Tongue (tissue), 2 donors: ENCODE measurements around the gene ATRNL1. TPM values are rescaled to one million over a fixed set of nuclear protein-coding genes. Genes with fewer than 3 reads are reported as not detected.

Experiments used
- DNase-seq: peaks from one replicate; pipeline ENCODE4 v3.0.0-alpha.2; 2015
- total RNA-seq: library from RNA; depleted of rRNA; stranded (reverse); fragments of >200 nt; gene quantifications from one replicate; pipeline ENCODE4 v1.2.3, GENCODE V29; 2014

ATRNL1 gene
- total RNA-seq, 1 donor from 2014 or later: 11.7 TPM

DNA sequence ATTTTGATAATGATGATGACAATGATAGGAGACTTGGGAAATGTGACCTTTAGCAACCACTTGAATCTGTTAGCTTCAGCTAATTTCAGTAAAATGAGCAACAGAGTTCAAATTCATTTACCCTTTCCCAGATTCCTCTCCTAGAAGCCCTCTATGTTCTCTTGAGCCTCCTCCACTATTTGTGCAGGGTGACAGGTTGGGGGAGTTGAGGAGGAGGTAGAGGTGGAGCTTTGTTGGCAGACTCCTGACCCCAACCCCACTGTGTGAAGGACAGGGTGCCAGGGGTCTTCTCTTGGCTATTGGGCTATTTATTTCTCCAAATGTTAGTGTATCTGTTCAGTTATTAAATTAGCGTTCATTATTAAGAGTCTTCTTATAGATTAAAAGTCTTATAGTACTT is 757.5 kb downstream of the ATRNL1 start:
- no peak for DNase-seq

DNA sequence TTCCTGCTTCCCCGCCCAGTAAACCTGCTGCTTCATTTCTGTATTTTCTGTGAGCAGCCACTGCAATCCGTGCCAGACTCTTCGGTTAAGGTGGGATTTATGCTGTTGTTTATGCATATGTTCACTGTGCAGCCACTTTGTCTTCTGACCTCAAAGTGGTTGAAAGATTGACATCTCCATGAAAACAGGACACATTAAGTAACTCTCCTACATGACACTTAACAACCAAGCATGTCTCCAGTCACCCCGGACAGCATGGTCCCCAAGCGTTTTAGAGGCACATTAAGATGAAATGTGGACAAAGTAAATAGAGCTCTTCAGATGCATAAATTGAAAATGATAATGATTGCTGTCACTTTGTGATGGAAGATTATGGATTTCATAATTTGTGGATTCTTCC is 758.5 kb downstream of the ATRNL1 start:
- DNase-seq: no peak

DNA sequence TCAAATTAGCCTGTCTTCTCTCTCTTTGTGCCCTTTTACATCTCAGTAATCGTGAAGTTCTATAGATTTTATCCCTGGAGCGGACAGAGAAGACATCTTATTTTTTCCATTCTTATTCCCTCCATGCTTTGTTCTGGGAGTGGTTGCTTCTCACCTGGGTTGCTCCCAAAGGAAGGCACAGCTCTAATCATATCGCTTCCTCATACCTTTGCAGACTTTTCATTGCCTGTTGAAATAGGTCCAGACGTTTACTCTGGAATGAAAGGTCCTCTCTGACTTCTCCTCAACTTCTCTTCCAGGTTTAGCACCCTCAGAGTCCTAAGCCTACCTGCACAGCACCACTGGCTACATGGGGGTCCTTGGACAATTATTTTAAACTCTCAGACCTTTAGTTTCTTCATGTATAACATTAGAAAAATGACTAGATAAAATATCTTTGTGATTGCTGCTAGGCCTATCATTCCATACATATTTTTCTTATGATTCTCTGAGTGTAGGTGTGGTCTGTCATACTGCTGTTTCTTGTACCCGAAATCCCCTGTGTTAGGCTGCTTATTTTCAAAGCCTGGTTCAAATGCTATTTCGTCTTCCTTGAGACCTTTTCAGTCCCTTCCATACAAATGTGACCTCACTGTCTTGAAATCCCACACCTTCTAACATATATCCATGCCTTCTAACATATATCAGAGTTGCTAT is 761.7 kb downstream of the ATRNL1 start:
- DNase-seq: no peak

DNA sequence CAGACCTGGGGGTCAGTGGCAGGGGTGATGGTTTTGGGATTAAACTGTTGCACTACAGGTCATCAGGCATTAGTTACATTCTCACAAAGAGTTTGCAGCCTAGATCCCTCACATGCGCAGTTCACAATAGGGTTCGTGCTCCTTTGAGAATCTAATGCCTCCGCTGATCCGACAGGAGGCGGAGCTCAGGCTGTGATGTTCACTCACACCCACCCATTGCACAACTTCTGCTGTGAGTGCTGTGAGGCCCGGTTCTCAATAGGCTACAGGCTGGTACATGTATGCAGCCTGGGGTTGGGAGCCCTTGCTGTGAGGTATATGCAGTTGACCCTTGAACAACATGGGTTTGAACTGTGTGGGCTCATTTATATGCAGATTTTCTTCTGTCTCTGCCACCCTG is 763.4 kb downstream of the ATRNL1 start:
- no peak for DNase-seq

DNA sequence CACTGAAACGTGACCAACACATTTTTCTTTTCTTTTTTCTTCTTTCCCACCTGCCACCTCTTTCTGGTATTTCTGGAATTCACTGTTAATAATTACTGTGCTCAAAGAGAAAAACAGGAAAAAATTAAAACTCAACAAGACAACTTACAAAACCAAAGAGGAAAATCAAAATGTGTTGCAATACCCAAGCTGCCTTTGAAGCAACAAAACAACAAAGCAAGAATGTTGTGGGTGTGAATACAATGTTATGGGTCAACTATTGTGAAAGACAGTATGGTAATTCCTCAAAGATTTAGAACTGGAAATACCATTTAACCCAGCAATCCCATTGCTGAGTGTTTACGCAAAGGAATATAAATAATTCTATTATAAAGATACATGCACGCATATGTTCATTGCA is 764.7 kb downstream of the ATRNL1 start:
- no peak for DNase-seq

DNA sequence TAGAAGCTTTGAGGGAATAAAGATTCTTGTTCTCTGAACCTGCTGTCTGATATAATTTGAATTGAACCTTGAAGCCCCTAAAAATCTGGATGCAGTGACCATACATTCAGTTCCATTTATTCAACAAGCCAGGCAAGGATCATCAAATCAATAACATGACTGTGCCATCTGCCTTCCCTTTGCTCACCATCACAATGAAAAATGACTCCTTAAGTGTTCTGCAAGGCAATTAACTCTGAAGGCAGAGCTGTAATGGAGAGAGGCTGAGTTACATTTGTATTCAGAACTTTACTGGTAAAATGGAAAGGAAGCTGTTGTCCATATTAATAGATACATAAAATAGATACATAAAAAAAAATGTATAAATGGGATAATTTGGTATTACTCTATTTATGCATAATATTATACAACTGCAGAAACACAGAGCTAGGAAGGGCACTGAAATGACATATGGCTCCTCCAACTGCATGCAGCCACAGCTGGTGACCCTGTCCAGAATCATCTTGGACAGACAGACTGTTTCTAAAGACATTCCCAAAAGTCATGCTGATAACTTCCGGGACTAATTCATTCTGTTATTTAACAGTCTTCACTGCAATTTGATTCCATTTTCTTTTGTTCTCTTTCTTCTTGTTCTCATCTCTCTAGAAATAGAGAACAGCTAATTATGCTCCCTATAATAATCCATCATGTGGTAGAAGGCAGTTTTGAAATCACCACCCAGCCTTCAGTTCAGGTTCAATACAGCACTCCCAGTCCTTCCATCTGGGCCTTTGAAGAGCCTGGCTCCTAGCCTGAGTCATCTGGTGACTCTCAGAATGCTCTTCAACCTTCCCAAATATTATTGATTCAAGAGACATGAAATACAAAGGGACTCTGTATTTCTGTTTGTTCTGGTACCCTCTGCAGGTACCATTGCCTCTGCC is 767.3 kb downstream of the ATRNL1 start:
- no peak for DNase-seq

DNA sequence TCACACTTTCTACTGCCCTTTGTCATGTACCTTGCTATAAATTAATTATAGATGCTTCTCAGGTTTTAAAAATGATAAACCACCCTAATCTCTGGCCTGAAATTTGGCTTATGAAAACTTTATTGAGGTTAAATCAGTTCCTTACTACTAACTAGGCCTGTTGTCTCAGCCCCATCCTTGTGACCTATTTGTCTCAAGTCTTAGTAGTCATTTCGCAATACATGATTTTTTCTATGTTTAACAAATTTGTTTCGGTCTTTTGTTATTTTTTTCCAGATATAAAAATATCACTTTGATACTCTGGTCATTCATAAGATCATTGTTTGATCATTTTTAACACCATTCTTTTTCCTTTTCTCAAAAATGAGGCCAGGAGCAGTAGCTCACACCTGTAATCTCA is 768.3 kb downstream of the ATRNL1 start:
- DNase-seq: no peak

DNA sequence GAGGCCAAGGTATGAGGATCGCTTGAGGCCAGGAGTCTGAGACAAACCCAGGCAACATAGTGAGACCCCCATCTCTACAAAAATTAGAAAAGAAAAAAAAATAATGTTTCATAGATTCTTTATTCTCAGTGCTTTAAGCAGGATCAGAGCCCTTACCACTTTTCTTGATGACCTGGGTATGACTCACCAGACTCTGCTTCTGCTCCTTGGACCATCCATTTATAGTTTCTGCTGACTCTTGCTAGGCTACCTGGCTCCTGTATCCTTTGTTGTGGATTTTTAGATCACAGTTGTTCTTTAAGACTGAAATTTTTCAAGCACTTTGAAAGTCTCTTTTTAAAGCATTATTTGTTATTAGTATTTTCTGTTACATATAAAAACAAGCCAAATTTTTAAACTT is 768.7 kb downstream of the ATRNL1 start:
- no peak for DNase-seq

DNA sequence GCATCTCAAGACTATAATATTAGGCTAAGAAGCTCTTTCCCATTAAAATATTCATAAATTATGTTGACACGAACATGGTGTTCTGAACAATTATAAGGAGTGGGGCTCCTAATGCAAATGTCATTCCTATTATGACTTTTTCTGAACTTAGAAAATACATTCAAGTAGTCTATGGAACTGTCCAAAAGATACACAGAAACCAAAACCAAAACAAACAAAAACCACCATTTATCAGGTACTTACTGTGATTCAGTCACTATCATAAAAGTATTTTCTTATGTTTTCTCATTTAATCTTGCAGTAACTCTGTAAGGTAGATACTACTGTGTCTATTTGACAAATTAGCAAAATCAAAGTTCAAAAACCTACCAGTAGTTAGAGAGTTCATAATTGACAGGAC is 773.0 kb downstream of the ATRNL1 start:
- no peak for DNase-seq

DNA sequence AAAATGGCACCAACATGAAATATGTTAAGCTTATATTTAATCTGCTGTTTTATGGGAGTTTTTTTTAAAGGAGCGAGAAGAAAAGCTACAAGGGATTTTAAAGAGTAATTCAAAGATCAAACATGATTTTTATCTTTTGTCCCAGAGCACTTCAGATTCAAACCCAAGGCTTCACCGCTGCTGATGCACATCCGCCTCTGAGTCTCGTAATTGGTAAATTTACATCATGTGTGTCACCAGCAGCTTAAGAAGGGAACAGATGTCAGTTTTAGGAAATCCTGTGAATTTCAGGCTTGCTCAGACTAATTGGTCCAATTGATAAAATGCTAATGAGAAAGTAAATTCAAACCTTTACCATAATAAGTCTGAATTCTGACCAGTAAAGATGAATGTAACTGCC is 773.5 kb downstream of the ATRNL1 start:
- DNase-seq: no peak

DNA sequence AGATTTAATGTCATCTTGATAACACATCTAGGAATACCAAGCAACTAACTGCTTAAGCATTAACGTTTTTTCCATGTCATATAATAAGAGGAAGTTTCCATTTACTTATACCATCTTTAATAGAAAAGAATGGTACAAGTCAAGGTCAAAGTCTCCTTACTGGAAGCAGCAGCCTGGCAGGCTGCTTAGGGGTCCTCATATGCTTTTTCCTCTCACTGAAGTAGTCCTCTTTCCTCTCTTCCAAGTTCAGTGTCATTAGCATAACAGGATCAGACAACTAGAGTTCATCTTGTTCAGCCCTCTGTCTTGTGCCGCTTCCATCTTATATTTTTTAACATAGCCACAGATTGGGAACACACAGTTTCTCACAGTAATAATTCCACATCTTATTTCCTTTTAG is 774.1 kb downstream of the ATRNL1 start:
- no peak for DNase-seq

DNA sequence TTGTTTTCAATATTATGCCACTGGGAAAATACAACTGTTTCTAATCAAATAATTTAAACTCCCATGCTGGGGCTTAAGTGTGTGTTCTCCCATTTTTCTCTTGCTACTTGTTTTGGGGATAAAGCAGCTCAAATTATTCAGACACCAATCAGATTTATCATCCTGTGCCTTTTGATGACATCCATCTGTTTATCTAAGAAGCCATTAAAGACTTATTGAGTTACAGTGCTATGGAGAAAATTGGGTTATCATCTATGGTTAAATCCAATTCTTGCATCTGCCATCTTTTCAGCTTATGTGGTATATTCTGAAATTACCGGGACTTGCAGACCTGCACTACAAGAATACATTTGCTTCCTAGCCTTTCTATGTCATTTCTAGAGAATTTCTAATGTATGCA is 778.7 kb downstream of the ATRNL1 start:
- no peak for DNase-seq

DNA sequence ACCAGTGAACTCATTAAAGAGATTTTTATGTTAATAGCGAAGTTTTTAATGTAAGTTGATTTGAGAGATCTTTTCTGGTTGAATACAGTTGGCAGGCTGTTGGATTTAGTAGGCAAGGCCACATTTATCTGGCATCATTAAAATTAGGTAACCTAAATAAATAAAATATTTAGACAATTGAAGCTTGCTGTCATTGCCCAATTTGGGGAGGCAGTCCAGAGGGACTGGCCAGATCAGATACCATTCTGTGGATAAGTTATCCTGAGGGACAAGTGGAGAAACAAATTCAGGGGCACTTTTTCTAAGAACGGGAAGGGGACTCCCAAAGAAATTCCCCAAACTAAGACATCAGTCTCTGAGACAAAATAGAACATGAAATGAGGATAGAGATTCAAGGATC is 782.0 kb downstream of the ATRNL1 start:
- no peak for DNase-seq

DNA sequence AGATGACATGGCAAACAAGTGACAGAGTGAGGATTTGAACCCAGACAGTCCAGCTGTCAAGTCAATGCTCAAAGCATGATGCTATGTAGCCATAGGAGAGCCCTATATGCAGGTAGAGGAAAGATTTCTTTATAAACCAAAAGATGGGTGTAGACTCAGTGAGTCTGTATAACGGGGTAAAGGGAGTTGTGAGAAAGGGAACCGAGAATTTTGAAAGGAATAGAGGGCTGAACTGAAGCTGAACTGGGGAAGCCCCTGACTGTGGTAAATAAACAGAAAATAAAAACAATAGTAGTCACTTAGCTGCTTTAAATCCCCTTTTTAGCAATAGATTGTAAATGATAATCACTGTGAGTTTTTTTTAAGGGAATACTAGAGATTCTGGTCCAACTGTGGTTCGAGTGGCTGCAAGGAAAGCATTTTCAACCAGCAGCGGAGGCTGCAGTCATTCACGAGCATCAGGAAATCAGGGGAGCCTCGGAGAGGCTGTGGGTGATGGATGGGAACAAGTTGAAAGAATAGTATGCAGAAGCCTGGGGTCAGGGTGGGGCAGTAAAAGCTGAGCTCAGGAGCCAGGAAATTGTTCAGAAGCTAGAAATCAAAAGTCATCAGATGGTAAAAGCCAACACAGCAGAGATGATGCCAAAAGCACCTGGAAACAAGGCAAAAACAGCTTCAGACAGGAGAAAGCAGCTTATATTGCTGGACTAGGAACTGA is 786.4 kb downstream of the ATRNL1 start:
- peak; percentile 7 for DNase-seq

DNA sequence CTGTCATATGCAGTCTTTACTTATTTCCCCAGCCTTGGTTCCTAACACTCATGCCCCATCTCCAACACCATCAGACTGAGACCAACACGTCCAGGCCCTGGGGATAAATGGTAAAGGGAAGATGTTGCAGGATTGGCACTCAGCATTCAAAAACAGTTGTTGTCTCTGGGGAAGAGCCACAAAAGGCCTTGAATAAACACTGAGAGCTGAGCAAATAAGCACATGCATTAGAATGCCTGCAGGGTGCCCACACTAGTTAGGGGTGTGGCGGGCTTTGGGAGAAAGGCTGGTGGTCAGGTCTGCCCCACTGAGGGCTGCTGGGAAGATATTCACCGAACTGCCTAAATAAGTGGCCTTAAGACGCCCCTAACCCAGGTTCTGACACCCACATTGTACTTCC is 788.9 kb downstream of the ATRNL1 start:
- DNase-seq: no peak

DNA sequence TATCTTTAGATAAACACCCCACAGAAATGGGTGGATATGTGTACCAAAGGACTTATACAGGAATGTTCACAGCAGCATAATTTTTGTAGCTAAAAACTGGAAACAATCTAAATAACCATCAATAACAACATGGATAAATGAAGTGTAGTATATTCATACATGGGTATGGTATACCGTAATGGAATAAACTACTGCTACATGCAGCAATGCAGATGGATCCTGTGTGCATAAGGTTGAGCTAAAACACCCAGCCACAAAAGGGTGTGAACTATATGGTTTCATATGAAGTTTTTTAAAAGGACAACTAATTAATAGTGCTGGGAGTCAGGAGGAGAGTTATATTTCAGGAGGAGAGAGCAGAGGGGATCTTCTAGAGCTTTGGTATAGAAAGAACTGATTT is 790.2 kb downstream of the ATRNL1 start:
- DNase-seq: no peak

DNA sequence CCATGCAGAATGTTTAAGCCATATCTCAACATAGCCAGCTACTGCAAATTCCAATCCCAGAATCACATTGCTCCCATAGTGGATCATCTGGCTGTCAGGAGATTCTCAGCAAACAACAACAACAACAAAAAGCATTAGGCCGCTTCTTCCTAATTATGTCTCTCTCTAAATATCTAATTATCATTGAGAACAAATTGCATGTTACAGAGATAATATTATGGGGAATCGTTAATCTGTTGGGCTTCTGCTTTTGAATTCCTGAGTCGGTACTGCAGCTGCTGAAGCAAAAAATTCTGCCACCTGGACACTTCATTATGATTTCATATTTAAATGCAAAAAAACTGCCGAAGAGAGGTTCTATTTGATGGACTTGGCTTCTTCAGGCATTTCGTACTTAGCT is 791.2 kb downstream of the ATRNL1 start:
- no peak for DNase-seq

DNA sequence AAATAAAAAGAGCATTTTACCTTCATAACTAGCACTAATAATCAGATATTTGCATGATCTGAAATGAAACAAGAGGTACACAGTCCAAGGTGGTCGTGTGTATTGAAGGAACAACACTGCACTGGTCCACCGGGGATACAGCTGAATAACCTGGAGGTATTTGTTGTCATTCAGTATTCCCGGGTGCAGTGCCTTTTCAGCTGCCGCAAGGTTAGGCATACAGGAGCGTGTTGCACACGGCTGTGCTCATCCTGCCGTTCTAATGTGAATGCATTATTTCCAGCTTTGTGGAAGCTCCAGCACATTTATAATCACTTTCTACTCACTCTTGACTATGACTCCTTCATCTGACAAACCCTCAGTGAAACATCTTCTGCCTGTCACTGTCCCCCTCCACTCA is 802.0 kb downstream of the ATRNL1 start:
- no peak for DNase-seq

DNA sequence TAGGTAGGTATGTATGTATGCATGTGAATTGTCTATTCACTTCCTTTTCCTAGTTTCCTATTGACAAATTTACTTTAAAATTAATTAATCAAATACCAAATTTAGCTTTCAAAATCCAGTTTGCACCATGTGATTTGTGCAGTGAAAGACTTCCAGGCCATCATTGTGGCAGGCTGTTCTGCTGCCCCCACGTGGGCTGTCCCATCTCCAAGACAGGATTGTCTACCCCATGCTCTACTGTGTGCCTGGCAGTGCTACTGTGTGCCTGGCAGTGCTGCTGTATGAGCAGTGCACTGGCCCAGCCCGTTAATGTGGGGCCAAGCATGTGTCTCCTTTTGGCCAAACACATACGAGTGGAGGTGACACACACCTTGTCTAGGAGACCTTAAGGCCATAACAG is 805.1 kb downstream of the ATRNL1 start:
- DNase-seq: no peak

DNA sequence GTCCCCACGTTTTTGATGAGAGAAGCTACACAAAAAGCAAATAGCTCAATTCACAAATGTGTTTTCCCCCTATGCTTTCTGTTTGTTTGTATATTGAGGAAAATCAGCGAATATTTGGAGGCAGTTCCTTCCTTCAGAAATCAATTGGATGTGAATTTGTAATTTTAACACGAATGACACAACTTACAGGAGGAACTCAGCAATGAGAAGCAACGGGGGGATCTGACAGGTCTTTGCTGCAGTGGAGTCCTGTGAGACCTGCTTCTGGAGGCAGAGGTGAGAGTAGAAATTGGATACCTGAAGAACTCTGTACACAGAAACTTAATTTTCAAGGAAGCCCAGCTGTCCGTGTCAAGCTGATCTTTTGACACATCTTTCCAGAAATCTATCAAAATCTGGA is 809.4 kb downstream of the ATRNL1 start:
- DNase-seq: no peak

DNA sequence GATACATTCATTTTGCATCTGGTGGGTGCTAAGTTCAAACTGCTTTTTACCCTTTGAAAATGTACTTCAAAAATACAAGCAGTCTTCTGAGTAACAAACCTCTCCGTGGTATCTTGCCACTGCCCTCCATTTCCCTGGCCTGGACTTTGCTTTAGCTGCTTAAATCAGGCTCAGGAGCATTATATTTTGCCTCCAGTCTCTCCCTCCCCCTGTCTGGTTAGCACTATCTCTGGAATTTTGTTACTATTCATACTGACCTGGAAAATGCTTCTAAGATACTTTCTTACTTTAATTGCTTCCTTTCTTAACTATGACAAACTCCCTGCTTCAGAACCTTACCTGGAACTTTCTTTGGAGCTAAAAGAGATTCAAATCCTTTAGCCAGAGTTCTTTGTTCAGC is 810.0 kb downstream of the ATRNL1 start:
- no peak for DNase-seq

DNA sequence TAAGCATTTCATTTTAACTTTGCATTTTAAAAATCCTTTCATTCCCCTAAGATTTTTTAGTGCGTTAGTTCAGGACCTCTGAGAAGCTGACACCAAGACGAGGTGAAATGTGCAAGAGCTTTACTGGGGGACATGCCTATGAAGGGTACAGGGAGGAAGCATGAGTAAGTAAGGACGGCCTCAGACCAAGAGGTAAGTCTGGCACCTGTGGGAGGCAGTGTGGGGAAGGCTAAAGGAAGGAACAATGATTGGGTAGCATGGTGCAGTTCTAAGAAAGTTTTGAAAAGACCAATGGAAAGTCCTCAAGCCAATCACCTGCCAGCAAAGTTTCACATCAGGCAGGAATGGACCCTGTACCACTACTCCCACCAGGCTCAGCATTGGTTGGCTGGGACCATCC is 810.7 kb downstream of the ATRNL1 start:
- DNase-seq: no peak

DNA sequence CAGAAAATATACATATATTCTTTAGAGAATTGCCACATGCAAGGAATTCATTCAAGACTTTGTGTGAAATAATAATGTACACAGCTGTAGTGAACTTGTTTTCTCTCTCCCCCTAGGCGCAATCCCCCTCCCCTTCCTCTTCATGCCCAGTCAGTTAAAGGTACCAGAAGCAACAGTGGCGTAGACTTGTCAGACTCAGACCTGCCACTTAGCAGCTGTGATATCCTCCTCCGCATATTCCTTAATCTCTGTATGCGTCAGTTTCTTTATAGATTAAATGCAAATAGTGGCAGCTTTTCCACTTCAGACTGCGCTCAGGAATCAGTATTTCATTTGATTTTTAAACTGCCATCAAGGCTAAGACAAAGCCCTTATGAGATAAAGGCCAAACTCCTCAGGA is 815.9 kb downstream of the ATRNL1 start:
- DNase-seq: no peak
